ELR (cell line): ENCODE results near the gene ASAP2.

Source experiments
- DNase-seq: peaks from one replicate; pipeline ENCODE4 v3.0.0-alpha.2; 2015; ENCODE audit warnings: low read depth

ASAP2 gene

GRCh38 chr2:9325428-9325827 lies 118.8 kb downstream of the ASAP2 start:
- no peak for DNase-seq

- DNase-seq, result peak; percentile 28
Observed at GRCh38 chr2:9326975-9327374, 120.4 kb downstream of the ASAP2 start.

- peak; percentile 29 for DNase-seq
Observed at GRCh38 chr2:9327873-9328352, 121.3 kb downstream of the ASAP2 start.

GRCh38 chr2:9328931-9329330 lies 122.3 kb downstream of the ASAP2 start:
- no peak for DNase-seq

- DNase-seq, result no peak
Observed at GRCh38 chr2:9329497-9329896, 122.9 kb downstream of the ASAP2 start.

GRCh38 chr2:9330612-9331270 lies 124.1 kb downstream of the ASAP2 start:
- DNase-seq, result no peak

GRCh38 chr2:9331704-9332103 lies 125.1 kb downstream of the ASAP2 start:
- no peak for DNase-seq

GRCh38 chr2:9332136-9332852 lies 125.7 kb downstream of the ASAP2 start:
- no peak for DNase-seq

GRCh38 chr2:9332853-9333245 lies 126.2 kb downstream of the ASAP2 start:
- DNase-seq, result no peak

GRCh38 chr2:9333591-9334171 lies 127.1 kb downstream of the ASAP2 start:
- peak; percentile 84 for DNase-seq

- DNase-seq, result no peak
Observed at GRCh38 chr2:9334761-9335160, 128.1 kb downstream of the ASAP2 start.

GRCh38 chr2:9335322-9335832 lies 128.8 kb downstream of the ASAP2 start:
- no peak for DNase-seq

- no peak for DNase-seq
Observed at GRCh38 chr2:9336241-9336575, 129.6 kb downstream of the ASAP2 start.

- DNase-seq, result peak; percentile 52
Observed at GRCh38 chr2:9336576-9337314, 130.1 kb downstream of the ASAP2 start.

GRCh38 chr2:9337901-9338300 lies 131.3 kb downstream of the ASAP2 start:
- no peak for DNase-seq

- no peak for DNase-seq
Observed at GRCh38 chr2:9341337-9341887, 134.8 kb downstream of the ASAP2 start.

GRCh38 chr2:9342659-9343058 lies 136.0 kb downstream of the ASAP2 start:
- no peak for DNase-seq

GRCh38 chr2:9343524-9343923 lies 136.9 kb downstream of the ASAP2 start:
- DNase-seq, result no peak

- no peak for DNase-seq
Observed at GRCh38 chr2:9344434-9344833, 137.8 kb downstream of the ASAP2 start.

- no peak for DNase-seq
Observed at GRCh38 chr2:9345343-9345742, 138.7 kb downstream of the ASAP2 start.

- DNase-seq, result no peak
Observed at GRCh38 chr2:9345997-9346396, 139.4 kb downstream of the ASAP2 start.

GRCh38 chr2:9346885-9347284 lies 140.3 kb downstream of the ASAP2 start:
- no peak for DNase-seq
